Endothelial cell (in vitro differentiated cells): Measurements from ENCODE around the gene RAD51B. TPM values are rescaled to one million over a fixed set of nuclear protein-coding genes. Genes with fewer than 3 reads are reported as not detected.

Experiments
- DNase-seq: peaks from one replicate; pipeline ENCODE4 v3.0.0; 2021; ENCODE audit warnings: low spot score
- H3K27ac Mint-ChIP-seq: one replicate; pipeline ENCODE4 v1.8.0; 2021; ENCODE audit warnings: mixed read lengths, inconsistent platforms; ENCODE audit not compliant: unreplicated experiment
- H3K27me3 Mint-ChIP-seq: one replicate; pipeline ENCODE4 v1.8.0; 2021; ENCODE audit warnings: mild to moderate bottlenecking, moderate library complexity, mixed read lengths, inconsistent platforms; ENCODE audit not compliant: unreplicated experiment
- H3K36me3 Mint-ChIP-seq: one replicate; pipeline ENCODE4 v1.8.0; 2021; ENCODE audit warnings: mild to moderate bottlenecking, low read depth, mixed read lengths, inconsistent platforms; ENCODE audit not compliant: unreplicated experiment
- H3K4me1 Mint-ChIP-seq: one replicate; pipeline ENCODE4 v1.8.0; 2021; ENCODE audit warnings: mild to moderate bottlenecking, mixed read lengths, inconsistent platforms; ENCODE audit not compliant: unreplicated experiment
- H3K4me3 Mint-ChIP-seq: one replicate; pipeline ENCODE4 v1.8.0; 2021; ENCODE audit warnings: mild to moderate bottlenecking, mixed read lengths, inconsistent platforms; ENCODE audit not compliant: unreplicated experiment
- H3K9me3 Mint-ChIP-seq: one replicate; pipeline ENCODE4 v1.8.0; 2021; ENCODE audit warnings: mixed read lengths, inconsistent platforms; ENCODE audit not compliant: unreplicated experiment
- CTCF ChIP-seq: fragments of 200-600 bp; sonication (generic); IDR thresholded peaks from one replicate; pipeline ENCODE4 v1.5.0; 2021; ENCODE audit warnings: antibody characterized with exemption; ENCODE audit not compliant: unreplicated experiment
- total RNA-seq: library from RNA; stranded (reverse); fragmentation: NEBNext Ultra II Directional; extraction: Animal tissue kit (Norgen Biotek cat#: 25700); gene quantifications from one replicate; pipeline ENCODE4 v1.2.1, GENCODE V29; 2021; ENCODE audit not compliant: unreplicated experiment

RAD51B gene
- total RNA-seq, 1 donor from 2014 or later = 23.5 TPM

GRCh38 chr14:68722186-68722585, 902.6 kb downstream of the RAD51B start:
- no peak overlapping the region for H3K27ac Mint-ChIP-seq

GRCh38 chr14:68722968-68723566, 903.5 kb downstream of the RAD51B start:
- Mint-ChIP-seq H3K4me3 (no peak overlapping the region), H3K36me3 (no peaks in the 10 kb centered on the region), H3K4me1 (peaks cover 24% of the 10 kb centered on the region), H3K9me3 (peaks cover 4% of the 10 kb centered on the region), H3K27me3 (no peaks in the 10 kb centered on the region), H3K27ac (no peak overlapping the region)
- no peak for DNase-seq
- no peak for TF ChIP-seq CTCF

More at GRCh38 chr14:68722186-68722585, 902.6 kb downstream of the RAD51B start:
- Mint-ChIP-seq H3K4me3 (no peak overlapping the region), H3K9me3 (peaks cover 4% of the 10 kb centered on the region), H3K36me3 (no peaks in the 10 kb centered on the region), H3K27me3 (no peaks in the 10 kb centered on the region), H3K4me1 (peaks cover 17% of the 10 kb centered on the region)
- DNase-seq = no peak
- TF ChIP-seq CTCF = no peak

- TF ChIP-seq CTCF = no peak
- no peak overlapping the region for H3K27ac Mint-ChIP-seq
- H3K9me3 Mint-ChIP-seq = peaks cover 4% of the 10 kb centered on the region
- H3K4me3 Mint-ChIP-seq = no peak overlapping the region
- peaks cover 31% of the 10 kb centered on the region for H3K4me1 Mint-ChIP-seq
- no peaks in the 10 kb centered on the region for H3K36me3 Mint-ChIP-seq
- no peak for DNase-seq
- no peaks in the 10 kb centered on the region for H3K27me3 Mint-ChIP-seq
These were observed 904.3 kb downstream of the RAD51B start for GRCh38 chr14:68723808-68724268.

GRCh38 chr14:68724914-68725313, 905.3 kb downstream of the RAD51B start:
- H3K9me3 Mint-ChIP-seq = no peaks in the 10 kb centered on the region

More at GRCh38 chr14:68724914-68725313, 905.3 kb downstream of the RAD51B start:
- peaks cover 38% of the 10 kb centered on the region for H3K4me1 Mint-ChIP-seq
- TF ChIP-seq CTCF = no peak
- H3K27me3 Mint-ChIP-seq = peaks cover 2% of the 10 kb centered on the region
- no peak overlapping the region for H3K27ac Mint-ChIP-seq
- no peaks in the 10 kb centered on the region for H3K36me3 Mint-ChIP-seq
- no peak for DNase-seq
- H3K4me3 Mint-ChIP-seq = no peak overlapping the region
